RWPE2 (cell line): ENCODE results near the gene HOXD11.
A peak's percentile ranks its signal among the peaks of the same experiment; 100 is the strongest.

ENCODE experiments used
- ATAC-seq: fragments of 200-7000 bp; cut with Tn5 transposase; 3 replicates; pipeline ENCODE4 v1.9.1; 2021; ENCODE audit warnings: low read depth
- DNase-seq: peaks from one replicate; pipeline ENCODE4 v3.0.0-alpha.2; 2020; ENCODE audit warnings: low spot score
- H3K27ac ChIP-seq: fragments of 450-650 bp; 2 replicates; pipeline ENCODE4 v1.5.1; 2017; ENCODE audit warnings: mild to moderate bottlenecking; ENCODE audit not compliant: poor library complexity, severe bottlenecking
- H3K27me3 ChIP-seq: fragments of 250-450 bp; sonication (Bioruptor Pico); 2 replicates; pipeline ENCODE4 v1.5.1; 2021; ENCODE audit warnings: mild to moderate bottlenecking, moderate library complexity; ENCODE audit not compliant: insufficient read depth, poor library complexity, severe bottlenecking
- H3K36me3 ChIP-seq: fragments of 250-450 bp; sonication (Bioruptor Pico); 2 replicates; pipeline ENCODE4 v1.5.1; 2020; ENCODE audit warnings: low read depth, mild to moderate bottlenecking, moderate library complexity
- H3K4me1 ChIP-seq: fragments of 250-450 bp; sonication (Bioruptor Pico); 2 replicates; pipeline ENCODE4 v1.5.1; 2021; ENCODE audit warnings: mild to moderate bottlenecking, moderate library complexity; ENCODE audit not compliant: insufficient read depth, poor library complexity, severe bottlenecking
- H3K4me3 ChIP-seq: fragments of 250-450 bp; sonication (Bioruptor Pico); 2 replicates; pipeline ENCODE4 v1.5.1; 2021; ENCODE audit warnings: mild to moderate bottlenecking, moderate library complexity; ENCODE audit not compliant: severe bottlenecking
- H3K9me3 ChIP-seq: fragments of 250-450 bp; sonication (Bioruptor Pico); 2 replicates; pipeline ENCODE4 v1.5.1; 2021; ENCODE audit warnings: mild to moderate bottlenecking, moderate library complexity; ENCODE audit not compliant: severe bottlenecking
- CTCF ChIP-seq: fragments of 450-650 bp; IDR thresholded peaks from one replicate; pipeline ENCODE4 v1.5.1; 2017; ENCODE audit warnings: mild to moderate bottlenecking, moderate library complexity; ENCODE audit not compliant: poor library complexity, severe bottlenecking

HOXD11 gene

GRCh38 chr2:176097820-176098365, 9.2 kb upstream of the HOXD11 start:
- peak overlapping the region; percentile 45 for H3K4me3 ChIP-seq

GRCh38 chr2:176098366-176099158, 8.5 kb upstream of the HOXD11 start:
- DNase-seq (no peak), ATAC-seq (no peak)
- Histone ChIP-seq H3K27me3 (peaks cover 49% of the 10 kb centered on the region), H3K27ac (no peak overlapping the region), H3K4me3 (no peak overlapping the region), H3K9me3 (no peaks in the 10 kb centered on the region), H3K36me3 (no peaks in the 10 kb centered on the region), H3K4me1 (no peaks in the 10 kb centered on the region)
- TF ChIP-seq CTCF, result no peak

More at GRCh38 chr2:176097820-176098365, 9.2 kb upstream of the HOXD11 start:
- H3K27ac ChIP-seq, result no peak overlapping the region
- no peaks in the 10 kb centered on the region for H3K4me1 ChIP-seq
- DNase-seq (no peak), ATAC-seq (peak; percentile 20; the same call in 2 of the 3 replicates)
- H3K36me3 ChIP-seq, result no peaks in the 10 kb centered on the region
- H3K9me3 ChIP-seq, result no peaks in the 10 kb centered on the region
- TF ChIP-seq CTCF, result peak; percentile 66
- peaks cover 55% of the 10 kb centered on the region for H3K27me3 ChIP-seq

GRCh38 chr2:176099159-176099727, 7.8 kb upstream of the HOXD11 start:
- Histone ChIP-seq H3K4me3 (no peak overlapping the region), H3K27ac (no peak overlapping the region), H3K36me3 (no peaks in the 10 kb centered on the region), H3K27me3 (peaks cover 42% of the 10 kb centered on the region), H3K9me3 (no peaks in the 10 kb centered on the region), H3K4me1 (no peaks in the 10 kb centered on the region)
- TF ChIP-seq CTCF, result no peak
- DNase-seq (no peak), ATAC-seq (no peak)

- no peak for TF ChIP-seq CTCF
- Histone ChIP-seq H3K9me3 (no peaks in the 10 kb centered on the region), H3K27ac (no peak within 1 kb of the TSS), H3K36me3 (no peaks in the 10 kb centered on the region), H3K27me3 (peaks cover 35% of the 10 kb centered on the region), H3K4me3 (no peak within 1 kb of the TSS), H3K4me1 (no peaks in the 10 kb centered on the region)
- no peak for DNase-seq
- no peak for ATAC-seq
Observed at GRCh38 chr2:176099728-176100546, 7.1 kb upstream of the HOXD11 start, which contains the start of gene HOXD12. TSS of gene HOXD12 (plus strand) at chr2:176099795. CDS start at chr2:176099802, 7 bp downstream.
